Neural crest cell (in vitro differentiated cells): ENCODE data around the gene TUBB4A. TPM values are rescaled to one million over a fixed set of nuclear protein-coding genes. Genes with fewer than 3 reads are reported as not detected.

Experiments
- DNase-seq: peaks from one replicate; pipeline ENCODE4 v3.0.0; 2021; ENCODE audit warnings: low read depth, mixed read lengths, low spot score
- H3K27ac Mint-ChIP-seq: one replicate; pipeline ENCODE4 v1.8.0; 2021; ENCODE audit warnings: mild to moderate bottlenecking, mixed read lengths; ENCODE audit not compliant: unreplicated experiment
- H3K27me3 Mint-ChIP-seq: 2 replicates; pipeline ENCODE4 v1.8.0; 2021; ENCODE audit warnings: low read depth, mild to moderate bottlenecking, mixed read lengths
- H3K36me3 Mint-ChIP-seq: 2 replicates; pipeline ENCODE4 v1.8.0; 2021; ENCODE audit warnings: low read depth, mild to moderate bottlenecking, mixed read lengths
- H3K4me1 Mint-ChIP-seq: 2 replicates; pipeline ENCODE4 v1.8.0; 2021; ENCODE audit warnings: mixed read lengths
- H3K4me3 Mint-ChIP-seq: one replicate; pipeline ENCODE4 v1.8.0; 2021; ENCODE audit warnings: mild to moderate bottlenecking, mixed read lengths
- H3K9me3 Mint-ChIP-seq: 2 replicates; pipeline ENCODE4 v1.8.0; 2021; ENCODE audit warnings: mixed read lengths
- total RNA-seq: library from RNA; stranded (reverse); gene quantifications from 2 replicates; pipeline ENCODE4 v1.2.1, GENCODE V29; 2021
- TF ChIP-seq, protein P1 (sequence below): fragments of 200-600 bp; sonication (generic); conservative IDR thresholded peaks from 2 replicates; pipeline ENCODE4 v1.5.0; 2021; ENCODE audit warnings: antibody characterized with exemption, mild to moderate bottlenecking

TUBB4A gene
- total RNA-seq, 1 donor from 2014 or later, result 39.9 TPM

DNA sequence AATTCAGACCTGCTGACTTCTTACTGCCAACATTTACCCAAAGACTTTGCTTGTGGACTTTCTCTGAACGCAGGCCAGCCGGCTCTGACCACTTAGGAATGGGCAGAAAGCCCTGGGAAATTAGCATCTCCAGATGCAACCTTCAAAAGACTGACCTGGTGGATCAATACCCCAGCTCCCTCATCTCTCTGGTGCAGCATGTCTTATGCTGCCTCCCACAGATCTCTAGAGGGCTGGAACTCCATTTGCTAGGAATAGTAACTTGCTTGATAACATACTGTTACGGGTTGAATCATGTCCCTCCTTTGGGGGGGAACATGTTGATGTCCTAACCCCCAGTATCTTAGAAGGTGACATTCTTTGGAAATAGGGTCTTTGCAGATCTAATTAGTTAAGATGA lies 55.7 kb downstream of the TUBB4A start:
- H3K27ac Mint-ChIP-seq, result no peak overlapping the region

More for the DNA sequence above, 55.7 kb downstream of the TUBB4A start:
- Mint-ChIP-seq H3K27me3 (no peaks in the 10 kb centered on the region), H3K9me3 (no peaks in the 10 kb centered on the region), H3K4me1 (no peaks in the 10 kb centered on the region), H3K36me3 (peaks cover 20% of the 10 kb centered on the region), H3K4me3 (no peak overlapping the region)
- DNase-seq, result no peak
- TF ChIP-seq, protein P1, sequence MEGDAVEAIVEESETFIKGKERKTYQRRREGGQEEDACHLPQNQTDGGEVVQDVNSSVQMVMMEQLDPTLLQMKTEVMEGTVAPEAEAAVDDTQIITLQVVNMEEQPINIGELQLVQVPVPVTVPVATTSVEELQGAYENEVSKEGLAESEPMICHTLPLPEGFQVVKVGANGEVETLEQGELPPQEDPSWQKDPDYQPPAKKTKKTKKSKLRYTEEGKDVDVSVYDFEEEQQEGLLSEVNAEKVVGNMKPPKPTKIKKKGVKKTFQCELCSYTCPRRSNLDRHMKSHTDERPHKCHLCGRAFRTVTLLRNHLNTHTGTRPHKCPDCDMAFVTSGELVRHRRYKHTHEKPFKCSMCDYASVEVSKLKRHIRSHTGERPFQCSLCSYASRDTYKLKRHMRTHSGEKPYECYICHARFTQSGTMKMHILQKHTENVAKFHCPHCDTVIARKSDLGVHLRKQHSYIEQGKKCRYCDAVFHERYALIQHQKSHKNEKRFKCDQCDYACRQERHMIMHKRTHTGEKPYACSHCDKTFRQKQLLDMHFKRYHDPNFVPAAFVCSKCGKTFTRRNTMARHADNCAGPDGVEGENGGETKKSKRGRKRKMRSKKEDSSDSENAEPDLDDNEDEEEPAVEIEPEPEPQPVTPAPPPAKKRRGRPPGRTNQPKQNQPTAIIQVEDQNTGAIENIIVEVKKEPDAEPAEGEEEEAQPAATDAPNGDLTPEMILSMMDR, result no peak

Other genes starting within 250 kb of the TUBB4A start
- gene MLLT1, start 222.3 kb downstream of the TUBB4A start, total RNA-seq, result 86.4 and 96.5 TPM in 2 replicates
- not detected in 2 replicates for gene ACER1, start 168.7 kb downstream of the TUBB4A start, total RNA-seq
- gene CLPP, start 140.8 kb downstream of the TUBB4A start, total RNA-seq, result 86.3 and 93.0 TPM in 2 replicates
- gene ALKBH7, start 129.5 kb downstream of the TUBB4A start, total RNA-seq, result 66.4 and 68.8 TPM in 2 replicates
- gene PSPN, start 126.4 kb downstream of the TUBB4A start, total RNA-seq, result 4.1 and 4.4 TPM in 2 replicates
- 65.9 and 70.3 TPM in 2 replicates for gene GTF2F1, start 109.1 kb downstream of the TUBB4A start, total RNA-seq
- gene KHSRP, start 77.5 kb downstream of the TUBB4A start, total RNA-seq, result 678 and 690 TPM in 2 replicates
- 1.2 and 1.6 TPM in 2 replicates for gene SLC25A41, start 68.5 kb downstream of the TUBB4A start, total RNA-seq
- 72.2 and 73.2 TPM in 2 replicates for gene SLC25A23, start 42.5 kb downstream of the TUBB4A start, total RNA-seq
- gene CRB3, start 38.0 kb downstream of the TUBB4A start, total RNA-seq, result not detected in 2 replicates
- not detected in 2 replicates for gene DENND1C, start 20.5 kb downstream of the TUBB4A start, total RNA-seq
- 1.3 and 1.4 TPM in 2 replicates for gene TNFSF9, start 28.7 kb upstream of the TUBB4A start, total RNA-seq
- 0.41 TPM in 1 of 2 replicates, not detected in the other for gene CD70, start 88.8 kb upstream of the TUBB4A start, total RNA-seq
- not detected in 2 replicates for gene TNFSF14, start 167.9 kb upstream of the TUBB4A start, total RNA-seq
- gene C3, start 218.3 kb upstream of the TUBB4A start, total RNA-seq, result 0.37 TPM in 1 of 2 replicates, not detected in the other
- 43.2 and 52.9 TPM in 2 replicates for gene GPR108, start 235.3 kb upstream of the TUBB4A start, total RNA-seq
- 19.0 and 20.6 TPM in 2 replicates for gene TRIP10, start 237.4 kb upstream of the TUBB4A start, total RNA-seq